Rectal smooth muscle tissue (tissue), 1 donor: ENCODE data around the gene RBM15.

ENCODE experiments used
- H3K27ac ChIP-seq: one replicate; pipeline ENCODE4 v1.7.0; 2013; ENCODE audit warnings: low read depth, low read length, inconsistent platforms
- H3K27me3 ChIP-seq: one replicate; pipeline ENCODE4 v1.7.0; 2013; ENCODE audit warnings: low read length; ENCODE audit not compliant: control insufficient read depth, insufficient read depth
- H3K36me3 ChIP-seq: one replicate; pipeline ENCODE4 v1.7.0; 2013; ENCODE audit warnings: low read length; ENCODE audit not compliant: control insufficient read depth, insufficient read depth
- H3K4me1 ChIP-seq: one replicate; pipeline ENCODE4 v1.7.0; 2013; ENCODE audit warnings: low read length; ENCODE audit not compliant: control insufficient read depth, insufficient read depth
- H3K4me3 ChIP-seq: one replicate; pipeline ENCODE4 v1.7.0; 2013; ENCODE audit warnings: low read length
- H3K9ac ChIP-seq: one replicate; pipeline ENCODE4 v1.7.0; 2013; ENCODE audit warnings: low read length

Gene RBM15

DNA sequence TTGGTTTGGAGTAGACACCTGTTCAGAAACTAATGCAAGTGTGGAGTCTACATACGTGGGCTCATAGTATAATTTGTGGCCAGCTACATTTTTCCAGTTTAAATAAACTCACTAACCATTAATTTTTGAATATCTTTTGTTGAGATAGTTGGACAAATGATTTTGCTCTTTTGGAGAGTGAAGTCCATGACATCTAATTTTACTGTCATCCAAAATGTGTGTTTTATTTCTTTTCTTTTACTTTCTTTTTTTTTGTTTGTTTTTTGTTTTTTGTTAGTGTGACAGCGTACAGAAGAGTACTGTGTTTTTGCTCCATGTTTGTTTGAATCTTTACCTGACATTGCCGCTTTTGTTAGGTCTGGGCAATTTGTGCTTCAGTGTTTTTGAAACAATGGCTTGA, 5.0 kb downstream of the RBM15 start:
- Histone ChIP-seq H3K9ac (no peak overlapping the region), H3K36me3 (peaks cover 9% of the 10 kb centered on the region), H3K27me3 (no peaks in the 10 kb centered on the region), H3K27ac (no peak overlapping the region), H3K4me1 (peaks cover 24% of the 10 kb centered on the region), H3K4me3 (no peak overlapping the region)

DNA sequence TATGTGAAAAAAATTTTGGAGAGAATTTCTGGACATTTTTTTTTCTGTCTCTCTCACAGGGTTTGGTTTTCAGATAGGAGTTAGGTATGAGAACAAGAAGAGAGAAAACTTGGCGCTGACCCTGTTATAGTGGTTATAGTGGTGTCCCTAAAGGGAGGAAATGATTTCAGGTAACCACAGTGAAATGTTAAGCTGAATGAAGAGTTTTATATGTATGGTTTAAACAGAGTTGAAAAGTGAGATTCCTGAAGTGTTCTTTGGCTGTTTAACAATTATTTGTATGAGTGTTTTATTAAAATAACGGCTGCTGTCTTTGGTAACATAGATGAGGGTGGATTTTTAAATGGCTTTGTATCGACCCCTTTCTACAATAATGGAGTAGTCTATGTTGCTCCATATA, 6.3 kb downstream of the RBM15 start:
- no peak overlapping the region for H3K27ac ChIP-seq
- peaks cover 25% of the 10 kb centered on the region for H3K4me1 ChIP-seq
- no peak overlapping the region for H3K9ac ChIP-seq
- H3K36me3 ChIP-seq, result peaks cover 9% of the 10 kb centered on the region
- H3K4me3 ChIP-seq, result no peak overlapping the region
- H3K27me3 ChIP-seq, result no peaks in the 10 kb centered on the region

GRCh38 chr1:110346690-110347089, 7.5 kb downstream of the RBM15 start:
- H3K27me3 ChIP-seq, result no peaks in the 10 kb centered on the region
- H3K36me3 ChIP-seq, result no peaks in the 10 kb centered on the region
- no peak overlapping the region for H3K27ac ChIP-seq
- peaks cover 23% of the 10 kb centered on the region for H3K4me1 ChIP-seq
- no peak overlapping the region for H3K9ac ChIP-seq
- no peak overlapping the region for H3K4me3 ChIP-seq

- H3K36me3 ChIP-seq, result no peaks in the 10 kb centered on the region
- no peaks in the 10 kb centered on the region for H3K27me3 ChIP-seq
- H3K27ac ChIP-seq, result no peak overlapping the region
- H3K4me3 ChIP-seq, result no peak overlapping the region
- H3K9ac ChIP-seq, result no peak overlapping the region
- peaks cover 18% of the 10 kb centered on the region for H3K4me1 ChIP-seq
Observed at GRCh38 chr1:110347182-110347893, 8.2 kb downstream of the RBM15 start.

DNA sequence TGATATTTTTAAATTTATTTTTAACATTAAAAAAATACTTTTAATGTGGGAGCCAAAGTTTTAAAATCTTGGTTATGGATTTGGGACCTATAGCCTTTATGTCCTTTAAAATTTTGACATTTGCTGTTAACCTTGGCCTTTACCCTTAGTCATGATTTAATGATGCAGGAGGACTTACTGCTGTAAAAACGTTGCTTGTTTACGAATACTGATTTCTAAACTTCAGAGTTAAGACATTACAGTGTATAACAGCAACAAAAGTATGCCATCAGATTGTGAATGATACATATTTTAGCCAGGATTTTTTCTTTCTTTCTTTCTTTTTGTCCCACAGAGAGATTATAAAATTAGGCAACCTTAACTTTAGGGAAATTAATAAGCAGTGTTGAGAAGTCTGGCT, 8.9 kb downstream of the RBM15 start:
- Histone ChIP-seq H3K27ac (no peak overlapping the region), H3K27me3 (no peaks in the 10 kb centered on the region), H3K9ac (no peak overlapping the region), H3K4me3 (no peak overlapping the region), H3K36me3 (no peaks in the 10 kb centered on the region), H3K4me1 (peaks cover 12% of the 10 kb centered on the region)

GRCh38 chr1:110348771-110349170, 9.6 kb downstream of the RBM15 start:
- Histone ChIP-seq H3K9ac (no peak overlapping the region), H3K27ac (no peak overlapping the region), H3K27me3 (no peaks in the 10 kb centered on the region), H3K4me1 (peaks cover 12% of the 10 kb centered on the region), H3K4me3 (no peak overlapping the region), H3K36me3 (no peaks in the 10 kb centered on the region)

GRCh38 chr1:110350360-110350759, 11.2 kb downstream of the RBM15 start:
- Histone ChIP-seq H3K27me3 (no peaks in the 10 kb centered on the region), H3K27ac (no peak overlapping the region), H3K4me1 (peaks cover 12% of the 10 kb centered on the region), H3K9ac (no peak overlapping the region), H3K36me3 (no peaks in the 10 kb centered on the region), H3K4me3 (no peak overlapping the region)

GRCh38 chr1:110355321-110355720, 16.1 kb downstream of the RBM15 start:
- Histone ChIP-seq H3K27me3 (no peaks in the 10 kb centered on the region), H3K4me1 (no peaks in the 10 kb centered on the region), H3K36me3 (no peaks in the 10 kb centered on the region), H3K27ac (no peak overlapping the region), H3K4me3 (no peak overlapping the region), H3K9ac (no peak overlapping the region)

GRCh38 chr1:110356379-110356778, 17.2 kb downstream of the RBM15 start:
- Histone ChIP-seq H3K4me3 (no peak overlapping the region), H3K36me3 (no peaks in the 10 kb centered on the region), H3K4me1 (no peaks in the 10 kb centered on the region), H3K27ac (no peak overlapping the region), H3K9ac (no peak overlapping the region), H3K27me3 (no peaks in the 10 kb centered on the region)

DNA sequence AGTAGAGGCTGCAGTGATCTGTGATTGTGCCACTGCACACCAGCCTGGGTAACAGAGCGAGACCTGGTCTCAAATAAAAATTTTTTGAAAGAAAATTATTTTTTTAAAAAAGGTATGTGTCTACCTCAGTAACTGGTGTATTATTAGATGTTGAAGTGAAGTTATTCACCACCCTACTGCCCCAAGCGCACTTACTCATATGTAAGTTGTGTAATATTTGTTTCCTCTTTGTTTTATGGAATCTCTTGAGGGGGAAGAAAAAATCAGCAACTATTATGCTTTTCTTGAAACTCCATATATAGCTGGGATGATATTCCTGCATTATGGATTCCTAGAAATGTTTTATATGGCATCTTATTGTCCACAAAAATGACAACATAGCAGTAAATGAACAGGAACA, 21.3 kb downstream of the RBM15 start:
- Histone ChIP-seq H3K27ac (no peak overlapping the region), H3K27me3 (no peaks in the 10 kb centered on the region), H3K9ac (no peak overlapping the region), H3K4me3 (no peak overlapping the region), H3K4me1 (no peaks in the 10 kb centered on the region), H3K36me3 (peaks cover 2% of the 10 kb centered on the region)

DNA sequence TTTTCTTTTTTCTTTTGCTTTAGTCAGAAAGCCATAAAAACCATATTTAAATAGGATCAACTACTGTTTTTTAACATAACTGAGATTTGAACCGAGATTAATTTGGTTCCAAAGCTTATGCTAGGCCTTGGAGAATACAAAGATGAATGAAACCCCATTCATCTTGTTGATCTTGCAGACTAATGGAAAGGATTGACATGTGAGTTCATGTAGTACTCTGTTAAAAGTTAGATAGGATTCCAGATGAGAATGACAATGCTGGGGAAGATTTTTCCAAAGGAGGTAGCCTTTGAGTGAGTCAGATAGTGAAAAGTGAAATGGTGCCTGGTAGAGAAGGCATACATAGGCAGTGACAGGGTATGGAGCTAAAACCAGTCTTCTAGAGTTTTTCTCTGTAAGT, 22.7 kb downstream of the RBM15 start:
- H3K4me3 ChIP-seq, result no peak overlapping the region
- no peak overlapping the region for H3K27ac ChIP-seq
- H3K27me3 ChIP-seq, result no peaks in the 10 kb centered on the region
- H3K4me1 ChIP-seq, result no peaks in the 10 kb centered on the region
- no peak overlapping the region for H3K9ac ChIP-seq
- peaks cover 4% of the 10 kb centered on the region for H3K36me3 ChIP-seq

DNA sequence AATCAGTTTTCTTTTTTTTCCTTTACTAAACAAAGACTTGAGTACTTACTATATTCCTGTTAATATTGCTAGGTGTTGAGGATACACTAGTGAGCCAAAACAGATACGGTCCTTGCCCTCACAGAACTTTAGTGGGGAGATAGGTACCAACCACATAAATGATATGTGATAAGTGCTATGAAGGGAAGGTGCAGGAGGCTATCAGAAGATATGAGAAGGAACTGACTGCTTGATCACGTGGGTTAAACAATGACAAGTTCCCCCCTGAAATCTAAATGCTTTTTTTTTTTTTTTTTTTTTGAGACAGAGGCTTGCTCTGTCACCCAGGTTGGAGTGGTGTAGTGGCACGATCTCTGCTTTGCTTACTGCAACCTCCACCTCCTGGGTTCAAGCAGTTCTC, 25.0 kb downstream of the RBM15 start:
- Histone ChIP-seq H3K4me1 (no peaks in the 10 kb centered on the region), H3K9ac (no peak overlapping the region), H3K27ac (no peak overlapping the region), H3K36me3 (peaks cover 4% of the 10 kb centered on the region), H3K27me3 (no peaks in the 10 kb centered on the region), H3K4me3 (no peak overlapping the region)

- Histone ChIP-seq H3K4me1 (no peaks in the 10 kb centered on the region), H3K4me3 (no peak overlapping the region), H3K27ac (no peak overlapping the region), H3K9ac (no peak overlapping the region), H3K27me3 (no peaks in the 10 kb centered on the region), H3K36me3 (peaks cover 9% of the 10 kb centered on the region)
Observed at GRCh38 chr1:110370827-110371226, 31.6 kb downstream of the RBM15 start.
